G401 (cell line): Measurements from ENCODE around the gene STT3B. TPM values are rescaled to one million over a fixed set of nuclear protein-coding genes. Genes with fewer than 3 reads are reported as not detected.
A peak's percentile ranks its signal among the peaks of the same experiment; 100 is the strongest.
"Not testable (repeated sequence)": the region's sequence is repeated elsewhere in the genome, so short reads cannot be mapped to it uniquely, and the experiment has no call there.

Experiments used
- DNase-seq: peaks from one replicate; pipeline ENCODE4 v3.0.0-alpha.2; 2015; ENCODE audit warnings: low spot score
- in situ Hi-C: cut with HindIII; loops from 2 replicates; pipeline ENCODE4 v1.10.0; 2016; ENCODE audit warnings: low sequenced_read_pairs, mixed read lengths
- total RNA-seq: library from RNA; depleted of rRNA; stranded (reverse); fragments of >200 nt; shearing (Covaris generic); gene quantifications from 2 replicates; pipeline ENCODE4 v1.2.3, GENCODE V29; 2014; rRNA removed

Gene STT3B
- 117 and 118 TPM in 2 replicates for total RNA-seq

- DNase-seq = no peak
- in situ Hi-C loops = no loop called here
Observed at GRCh38 chr3:31532587-31533168, at the start of gene STT3B. STT3B (plus strand) TSS chr3:31532925; CDS start chr3:31532999, 74 bp downstream.

GRCh38 chr3:31483776-31484175 is 48.9 kb upstream of the STT3B start:
- in situ Hi-C loops = no loop called here
- no peak for DNase-seq

- no peak for DNase-seq
- in situ Hi-C loops = no loop called here
Observed at GRCh38 chr3:31485196-31485595, 47.5 kb upstream of the STT3B start.

- DNase-seq = no peak
- in situ Hi-C loops = no loop called here
Observed at GRCh38 chr3:31486865-31487533, 45.7 kb upstream of the STT3B start.

GRCh38 chr3:31488475-31489017 is 44.2 kb upstream of the STT3B start:
- no peak for DNase-seq
- in situ Hi-C loops = no loop called here

- DNase-seq = no peak
- in situ Hi-C loops = no loop called here
Observed at GRCh38 chr3:31490502-31490901, 42.2 kb upstream of the STT3B start.

- DNase-seq = no peak
- in situ Hi-C loops = no loop called here
Observed at GRCh38 chr3:31491660-31492059, 41.1 kb upstream of the STT3B start.

GRCh38 chr3:31493149-31493548 is 39.6 kb upstream of the STT3B start:
- in situ Hi-C loops = no loop called here
- DNase-seq = no peak

GRCh38 chr3:31495971-31496665 is 36.6 kb upstream of the STT3B start:
- DNase-seq = no peak
- in situ Hi-C loops = no loop called here

- peak; percentile 3 for DNase-seq
- in situ Hi-C loops = no loop called here
Observed at GRCh38 chr3:31498791-31499190, 33.9 kb upstream of the STT3B start.

- DNase-seq = no peak
- in situ Hi-C loops = no loop called here
Observed at GRCh38 chr3:31499281-31499680, 33.4 kb upstream of the STT3B start.

- in situ Hi-C loops = no loop called here
- no peak for DNase-seq
Observed at GRCh38 chr3:31502803-31503221, 29.9 kb upstream of the STT3B start.

- in situ Hi-C loops = no loop called here
- no peak for DNase-seq
Observed at GRCh38 chr3:31503456-31503855, 29.3 kb upstream of the STT3B start.

- no peak for DNase-seq
- in situ Hi-C loops = no loop called here
Observed at GRCh38 chr3:31504230-31504629, 28.5 kb upstream of the STT3B start.

GRCh38 chr3:31505371-31506048 is 27.2 kb upstream of the STT3B start:
- in situ Hi-C loops = no loop called here
- no peak for DNase-seq

- DNase-seq, in situ Hi-C loops: not testable (repeated sequence)
Observed at GRCh38 chr3:31506515-31506914, 26.2 kb upstream of the STT3B start.

- in situ Hi-C loops = no loop called here
- DNase-seq = no peak
Observed at GRCh38 chr3:31508452-31509146, 24.1 kb upstream of the STT3B start.

- DNase-seq = no peak
- in situ Hi-C loops = no loop called here
Observed at GRCh38 chr3:31509147-31509728, 23.5 kb upstream of the STT3B start.

- in situ Hi-C loops = no loop called here
- no peak for DNase-seq
Observed at GRCh38 chr3:31514570-31514969, 18.2 kb upstream of the STT3B start.
